ENCODE measurements around the gene CMSS1. TPM values are rescaled to one million over a fixed set of nuclear protein-coding genes. Genes with fewer than 3 reads are reported as not detected.

CMSS1 gene
- total RNA-seq, 1 donor from 2014 or later: 56.3 TPM

- Mint-ChIP-seq H3K4me1 (no peaks in the 10 kb centered on the region), H3K27ac (no peak overlapping the region), H3K27me3 (ENCODE audit: insufficient read depth, low read depth) (no peaks in the 10 kb centered on the region), H3K9me3 (peaks cover 12% of the 10 kb centered on the region), H3K4me3 (no peak overlapping the region), H3K36me3 (peaks cover 6% of the 10 kb centered on the region)
- Histone ChIP-seq H3F3A (ENCODE audit: low read depth) (peaks cover 4% of the 10 kb centered on the region), H3K4me1 (no peaks in the 10 kb centered on the region), H4K20me1 (ENCODE audit: low read depth) (no peaks in the 10 kb centered on the region), H2AFZ (replicated peaks) (no peak overlapping the region), H3K79me2 (ENCODE audit: low read depth) (no peaks in the 10 kb centered on the region), H3K9ac (no peak overlapping the region), H3K9me3 (ENCODE audit: low read depth) (no peaks in the 10 kb centered on the region), H3K27ac (no peak overlapping the region), H3K4me3 (no peak overlapping the region), H3K36me3 (no peaks in the 10 kb centered on the region), H3K4me2 (no peak overlapping the region), H3K27me3 (no peaks in the 10 kb centered on the region)
- DNase-seq (ENCODE audit: low spot score): no peak
- TF ChIP-seq EZH2phosphoT487 (IDR thresholded peaks at IDR 0.05) (no peak), EZH2 (IDR thresholded peaks at IDR 0.05) (no peak), CTCF (IDR thresholded peaks at IDR 0.05) (no peak)
These were observed 8.1 kb upstream of the CMSS1 start for GRCh38 chr3:99809565-99809964.

GRCh38 chr3:99810403-99810802, 7.3 kb upstream of the CMSS1 start:
- no peak overlapping the region for H3K27ac Mint-ChIP-seq

GRCh38 chr3:99817047-99817436, 620 bp upstream of the CMSS1 start:
- H3K9me3 Mint-ChIP-seq: no peaks in the 10 kb centered on the region
- peak overlapping the region; percentile 87 for H2AFZ ChIP-seq (replicated peaks)
- H3K36me3 ChIP-seq: no peaks in the 10 kb centered on the region
- H3K4me1 ChIP-seq: peaks cover 6% of the 10 kb centered on the region
- no peaks in the 10 kb centered on the region for H3K36me3 Mint-ChIP-seq
- no peaks in the 10 kb centered on the region for H3K27me3 ChIP-seq
- H3K4me3 ChIP-seq: peak overlapping the region; percentile 61
- peak overlapping the region; percentile 95 for H3K4me3 Mint-ChIP-seq
- no peaks in the 10 kb centered on the region for H4K20me1 ChIP-seq (ENCODE audit: low read depth)
- peak overlapping the region; percentile 99 for H3K27ac Mint-ChIP-seq
- no peaks in the 10 kb centered on the region for H3K9me3 ChIP-seq (ENCODE audit: low read depth)
- H3K4me2 ChIP-seq: peak overlapping the region; percentile 92
- H3K79me2 ChIP-seq (ENCODE audit: low read depth): peaks cover 37% of the 10 kb centered on the region
- no peak for TF ChIP-seq EZH2phosphoT487 (IDR thresholded peaks at IDR 0.05)
- H3F3A ChIP-seq (ENCODE audit: low read depth): no peaks in the 10 kb centered on the region
- no peaks in the 10 kb centered on the region for H3K27me3 Mint-ChIP-seq (ENCODE audit: insufficient read depth, low read depth)
- no peak overlapping the region for H3K27ac ChIP-seq
- H3K4me1 Mint-ChIP-seq: peaks cover 11% of the 10 kb centered on the region
- peak; percentile 42 for DNase-seq (ENCODE audit: low spot score)
- peak overlapping the region; percentile 68 for H3K9ac ChIP-seq

More at GRCh38 chr3:99810403-99810802, 7.3 kb upstream of the CMSS1 start:
- no peak overlapping the region for H3K4me2 ChIP-seq
- H4K20me1 ChIP-seq (ENCODE audit: low read depth): no peaks in the 10 kb centered on the region
- no peaks in the 10 kb centered on the region for H3K9me3 ChIP-seq (ENCODE audit: low read depth)
- H3K27ac ChIP-seq: no peak overlapping the region
- H3K9ac ChIP-seq: no peak overlapping the region
- Mint-ChIP-seq H3K9me3 (peaks cover 10% of the 10 kb centered on the region), H3K4me3 (no peak overlapping the region), H3K27me3 (ENCODE audit: insufficient read depth, low read depth) (no peaks in the 10 kb centered on the region), H3K36me3 (peaks cover 5% of the 10 kb centered on the region), H3K4me1 (no peaks in the 10 kb centered on the region)
- H3F3A ChIP-seq (ENCODE audit: low read depth): peaks cover 4% of the 10 kb centered on the region
- no peak overlapping the region for H3K4me3 ChIP-seq
- H2AFZ ChIP-seq (replicated peaks): no peak overlapping the region
- no peak for TF ChIP-seq CTCF (IDR thresholded peaks at IDR 0.05)
- TF ChIP-seq EZH2phosphoT487 (IDR thresholded peaks at IDR 0.05): no peak
- TF ChIP-seq EZH2 (IDR thresholded peaks at IDR 0.05): no peak
- H3K27me3 ChIP-seq: no peaks in the 10 kb centered on the region
- DNase-seq (ENCODE audit: low spot score): no peak
- H3K4me1 ChIP-seq: no peaks in the 10 kb centered on the region
- H3K79me2 ChIP-seq (ENCODE audit: low read depth): no peaks in the 10 kb centered on the region
- no peaks in the 10 kb centered on the region for H3K36me3 ChIP-seq

- H3K79me2 ChIP-seq (ENCODE audit: low read depth): peaks cover 52% of the 10 kb centered on the region
- no peaks in the 10 kb centered on the region for H3K9me3 ChIP-seq (ENCODE audit: low read depth)
- TF ChIP-seq EZH2phosphoT487 (IDR thresholded peaks at IDR 0.05) (no peak), EZH2 (IDR thresholded peaks at IDR 0.05) (no peak), CTCF (IDR thresholded peaks at IDR 0.05) (no peak)
- H3K27me3 ChIP-seq: no peaks in the 10 kb centered on the region
- H4K20me1 ChIP-seq (ENCODE audit: low read depth): no peaks in the 10 kb centered on the region
- H3K4me1 Mint-ChIP-seq: peaks cover 17% of the 10 kb centered on the region
- H3K36me3 ChIP-seq: no peaks in the 10 kb centered on the region
- no peak overlapping the region for H2AFZ ChIP-seq (replicated peaks)
- peak overlapping the region; percentile 95 for H3K4me3 Mint-ChIP-seq
- no peaks in the 10 kb centered on the region for H3F3A ChIP-seq (ENCODE audit: low read depth)
- DNase-seq (ENCODE audit: low spot score): no peak
- H3K27me3 Mint-ChIP-seq (ENCODE audit: insufficient read depth, low read depth): no peaks in the 10 kb centered on the region
- H3K9me3 Mint-ChIP-seq: no peaks in the 10 kb centered on the region
- H3K4me1 ChIP-seq: peaks cover 11% of the 10 kb centered on the region
- peak overlapping the region; percentile 61 for H3K4me3 ChIP-seq
- no peak overlapping the region for H3K27ac Mint-ChIP-seq
- H3K36me3 Mint-ChIP-seq: no peaks in the 10 kb centered on the region
- H3K27ac ChIP-seq: no peak overlapping the region
- peak overlapping the region; percentile 92 for H3K4me2 ChIP-seq
- no peak overlapping the region for H3K9ac ChIP-seq
These were observed 1.2 kb downstream of the CMSS1 start for GRCh38 chr3:99818818-99819217.

Measured in neural progenitor cell (in vitro differentiated cells).